ENCODE results near the gene EIF4G3.
"Not testable (repeated sequence)": the region's sequence is repeated elsewhere in the genome, so short reads cannot be mapped to it uniquely, and the experiment has no call there.

- not testable (repeated sequence) for TF ChIP-seq CTCF, POLR2A (IDR thresholded peaks at IDR 0.05)
Measured at GRCh38 chr1:21178271-21178670, 1.6 kb upstream of the EIF4G3 start.
